HEK293 (cell line): ENCODE measurements around the gene PSME1.

Source experiments
- CTCF ChIP-seq: fragments of 450-650 bp; formaldehyde crosslinking; IDR thresholded peaks from 2 replicates; pipeline ENCODE4 v1.5.1; 2016; ENCODE audit warnings: missing biosample characterization, missing genetic modification characterization
- ZBTB8A ChIP-seq: fragments of 450-650 bp; formaldehyde crosslinking; IDR thresholded peaks from 2 replicates; pipeline ENCODE4 v1.5.1; 2016; ENCODE audit warnings: missing biosample characterization, missing genetic modification characterization
- ZNF121 ChIP-seq: fragments of 450-650 bp; formaldehyde crosslinking; IDR thresholded peaks from 2 replicates; pipeline ENCODE4 v1.5.1; 2016; ENCODE audit warnings: missing biosample characterization, missing genetic modification characterization

DNA sequence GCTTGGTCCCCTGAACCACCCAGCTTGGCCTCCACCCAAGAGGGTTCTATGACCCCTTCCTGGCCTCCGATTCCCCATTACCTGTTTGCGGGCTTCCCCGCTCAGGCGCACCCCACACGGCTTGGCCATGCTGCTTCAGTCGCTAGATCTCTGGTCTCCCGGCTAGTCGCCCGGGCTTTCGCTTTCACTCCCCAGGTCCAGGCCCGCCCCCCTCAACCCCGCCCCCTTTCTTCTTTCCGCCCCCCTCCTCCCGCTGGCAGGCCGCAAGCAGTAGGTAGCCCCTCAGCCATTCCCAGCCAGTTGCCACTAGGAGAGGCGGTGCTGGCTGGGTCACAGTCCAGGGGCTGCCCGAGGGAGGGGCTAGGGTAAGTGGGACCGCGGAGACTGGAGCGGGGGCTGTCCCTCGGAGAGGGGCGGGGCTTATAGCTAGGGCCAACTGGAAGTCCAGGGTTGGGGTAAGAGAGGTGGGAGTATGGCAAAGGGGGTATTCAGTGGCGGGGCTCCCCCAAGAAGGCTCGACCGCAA lies 10.5 kb downstream of the PSME1 start, which contains the start of gene PSME2:
- TF ChIP-seq ZNF121 (tag by site-specific recombination), result no peak
- no peak for TF ChIP-seq CTCF (tag by site-specific recombination)
- peak; percentile 24; the same call in 1 of the 2 replicates for TF ChIP-seq ZBTB8A
